CD4-positive, alpha-beta T cell treated with Interleukin-10 for 1 hour (primary cell): Measurements from ENCODE around the gene LRRTM4.

Source experiments
- DNase-seq: peaks from one replicate; pipeline ENCODE4 v3.0.0-alpha.2; 2020

LRRTM4 gene

DNA sequence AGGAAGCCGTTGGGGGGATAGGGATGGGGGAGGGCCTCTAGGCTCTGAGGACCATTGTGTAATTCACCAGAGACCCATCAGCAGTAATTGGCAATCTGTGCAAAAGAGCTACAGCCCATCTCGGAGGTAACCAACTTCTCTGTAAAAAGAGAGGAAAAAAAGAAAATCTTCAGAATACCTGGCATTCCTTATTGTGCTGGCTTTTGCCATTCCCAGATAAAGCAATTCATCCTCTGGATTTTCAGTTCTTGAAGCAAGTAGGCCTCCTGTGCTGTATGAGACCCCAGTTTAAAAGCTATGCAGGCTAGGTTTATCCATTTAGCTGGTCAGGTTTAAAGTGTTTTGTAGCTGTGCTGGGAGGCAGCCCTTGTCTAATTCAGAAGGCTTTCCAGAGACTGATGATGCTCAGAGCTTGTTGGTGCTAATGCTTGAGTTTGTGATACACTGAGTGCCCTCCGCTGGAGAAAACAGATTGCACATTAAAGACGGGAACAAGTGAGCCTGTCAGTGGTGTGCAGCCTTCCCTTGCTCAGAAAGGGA lies at the start of gene LRRTM4:
Gene LRRTM4, minus strand, starts transcription at position 446 of the 540 bp plus-strand sequence.
- DNase-seq: no peak

DNA sequence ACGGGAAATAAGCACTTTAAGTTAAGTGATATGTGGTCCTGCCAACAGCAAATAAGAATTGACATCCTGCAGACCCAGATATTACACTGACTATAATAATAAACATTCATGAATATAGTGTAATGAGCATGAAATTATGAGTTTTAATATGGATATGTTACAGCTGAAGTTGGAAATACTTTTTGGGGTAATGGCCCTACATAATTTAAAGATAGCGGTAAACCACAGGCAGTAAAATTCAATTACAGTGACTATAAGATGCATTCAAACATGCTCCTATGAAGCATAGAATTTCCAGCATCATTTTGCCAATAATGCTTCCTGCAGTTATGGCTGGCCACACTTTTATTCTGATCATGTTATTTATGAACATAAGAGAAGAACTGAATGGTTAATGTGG lies 49.4 kb upstream of the LRRTM4 start:
- no peak for DNase-seq

- no peak for DNase-seq
Observed at GRCh38 chr2:77567723-77568122, 45.5 kb upstream of the LRRTM4 start.

GRCh38 chr2:77566582-77566981 lies 44.4 kb upstream of the LRRTM4 start:
- no peak for DNase-seq

DNA sequence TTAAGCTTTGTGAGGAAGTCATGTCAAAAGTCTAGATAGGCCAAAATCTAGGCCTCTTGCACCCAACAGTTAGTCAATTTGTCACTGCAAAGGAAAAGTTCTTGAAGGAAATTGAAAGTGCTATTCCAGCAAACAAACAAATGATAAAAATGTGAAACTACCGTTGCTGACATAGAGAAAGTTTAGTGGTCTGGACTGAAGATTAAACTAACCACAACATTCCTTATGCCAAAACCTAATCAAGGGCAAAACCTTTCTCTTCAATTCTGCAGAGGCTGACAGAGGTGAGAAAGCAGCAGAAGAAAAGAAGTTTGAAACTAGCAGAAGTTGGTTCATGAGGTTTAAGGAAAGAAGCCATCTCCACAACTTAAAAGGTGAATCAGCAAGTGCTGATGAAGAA lies 44.0 kb upstream of the LRRTM4 start:
- DNase-seq: no peak

- DNase-seq: no peak
Observed at GRCh38 chr2:77552956-77553355, 30.8 kb upstream of the LRRTM4 start.

GRCh38 chr2:77538031-77538430 lies 15.9 kb upstream of the LRRTM4 start:
- DNase-seq: no peak

DNA sequence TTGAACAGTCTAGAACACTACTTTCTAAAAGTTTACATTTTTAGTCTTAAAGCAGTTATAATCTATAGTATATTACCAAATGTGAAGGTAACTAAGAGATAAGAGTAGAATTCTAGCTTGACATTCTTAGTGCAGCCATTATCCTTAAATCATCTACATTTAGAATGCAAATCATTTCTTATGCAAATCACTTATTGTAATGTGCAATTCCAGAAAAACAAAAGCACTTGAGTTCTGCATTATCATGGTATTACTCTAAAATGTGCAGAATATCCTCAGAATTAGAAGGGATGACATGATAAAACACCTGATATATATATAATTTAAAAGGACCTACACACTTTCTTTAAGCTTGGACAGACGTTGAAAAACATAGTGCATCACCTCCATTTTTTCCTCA lies 712 bp upstream of the LRRTM4 start:
- DNase-seq: no peak

- no peak for DNase-seq
Observed at GRCh38 chr2:77521548-77521891, 656 bp downstream of the LRRTM4 start.

DNA sequence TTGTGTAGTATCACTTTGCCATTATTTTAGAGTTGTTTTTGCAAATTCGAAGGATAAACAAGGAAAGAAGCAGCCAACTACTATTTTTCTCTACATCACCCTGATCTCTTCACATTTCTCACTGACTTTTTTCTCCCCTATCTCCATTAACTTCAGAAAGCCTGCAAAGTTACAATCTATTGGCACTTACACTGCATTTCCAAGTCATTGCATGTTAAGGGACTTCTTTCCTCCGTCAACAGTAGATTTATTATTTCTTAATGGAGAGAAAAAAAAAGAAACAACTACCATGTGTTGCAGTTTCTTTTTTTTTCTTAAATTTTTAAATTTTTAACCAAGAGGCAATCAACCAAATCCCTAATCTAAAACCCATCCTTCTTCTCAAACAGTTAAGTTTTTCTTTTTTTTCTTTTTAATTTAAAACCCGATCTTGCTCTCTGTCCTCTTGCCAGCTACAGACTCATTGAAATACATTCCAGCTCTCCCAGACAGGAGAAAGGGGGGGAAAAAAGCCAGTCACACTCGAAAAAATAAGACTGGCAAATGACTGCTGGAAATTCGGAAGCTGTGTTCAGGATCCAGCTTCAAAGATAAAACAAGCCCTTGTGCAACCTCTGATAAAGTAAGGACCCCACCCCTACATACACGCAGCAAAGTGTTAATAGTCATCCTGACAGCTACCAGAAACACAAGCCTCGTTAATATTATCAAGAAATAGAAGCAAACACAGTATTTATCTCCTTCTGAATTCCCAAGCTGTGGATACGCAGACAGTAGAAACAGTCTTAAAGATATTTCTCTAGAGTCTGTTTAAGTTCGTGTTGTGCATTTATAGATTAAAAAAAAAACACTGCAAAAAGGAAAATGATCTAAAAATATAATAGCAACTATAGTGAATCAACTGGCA lies 1.3 kb downstream of the LRRTM4 start:
- no peak for DNase-seq

DNA sequence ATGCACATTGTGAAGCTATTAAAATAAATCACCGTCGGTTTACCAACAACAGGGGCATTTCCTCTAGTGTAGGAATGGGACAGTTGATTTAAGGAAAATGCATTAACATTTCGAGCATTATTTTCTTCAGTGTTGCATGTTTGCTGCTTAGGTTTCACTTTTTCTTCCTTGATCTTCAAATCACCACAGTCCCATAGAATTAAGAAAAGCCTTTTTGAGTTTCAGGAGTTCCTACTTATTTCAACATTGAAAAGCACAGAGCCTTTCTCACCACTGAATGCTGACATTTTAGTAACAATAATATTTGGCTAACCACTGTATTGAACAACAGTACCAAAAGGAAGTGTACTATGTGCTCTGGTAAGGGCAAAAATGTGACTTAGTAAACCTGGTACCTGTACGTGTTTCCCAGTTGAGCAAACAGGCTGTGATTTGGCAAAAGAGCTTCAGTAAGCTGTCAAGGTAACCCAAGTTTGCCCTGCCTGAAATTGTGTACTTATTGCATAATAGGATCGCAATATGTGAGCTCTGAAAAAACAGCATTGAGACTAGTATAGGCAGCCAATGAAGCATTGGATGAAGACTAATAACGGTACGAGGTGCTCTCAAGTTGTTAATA lies 2.2 kb downstream of the LRRTM4 start:
- DNase-seq: no peak

- no peak for DNase-seq
Observed at GRCh38 chr2:77519164-77519887, 2.9 kb downstream of the LRRTM4 start.

DNA sequence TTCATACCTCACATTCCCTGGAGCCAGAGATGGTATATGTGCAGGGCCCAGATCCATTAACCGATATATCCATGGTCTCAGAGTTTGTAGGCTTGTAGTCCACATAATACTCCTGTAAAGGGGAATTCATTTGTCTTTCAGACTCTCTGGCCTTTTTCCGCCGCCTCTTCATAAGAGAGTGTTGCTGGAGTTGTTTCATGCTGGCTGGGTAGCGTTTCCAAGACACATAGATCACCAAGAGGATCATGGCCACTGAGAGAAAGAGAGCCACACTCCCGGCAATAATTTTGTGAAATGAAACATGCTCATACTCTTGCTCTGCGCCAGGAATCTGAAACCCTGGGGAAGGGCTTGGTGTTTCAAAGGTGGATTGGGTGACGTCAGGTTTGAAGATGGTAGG lies 3.9 kb downstream of the LRRTM4 start:
- no peak for DNase-seq

- DNase-seq: no peak
Observed at GRCh38 chr2:77513191-77513590, 9.0 kb downstream of the LRRTM4 start.

- DNase-seq: no peak
Observed at GRCh38 chr2:77512507-77512906, 9.7 kb downstream of the LRRTM4 start.

DNA sequence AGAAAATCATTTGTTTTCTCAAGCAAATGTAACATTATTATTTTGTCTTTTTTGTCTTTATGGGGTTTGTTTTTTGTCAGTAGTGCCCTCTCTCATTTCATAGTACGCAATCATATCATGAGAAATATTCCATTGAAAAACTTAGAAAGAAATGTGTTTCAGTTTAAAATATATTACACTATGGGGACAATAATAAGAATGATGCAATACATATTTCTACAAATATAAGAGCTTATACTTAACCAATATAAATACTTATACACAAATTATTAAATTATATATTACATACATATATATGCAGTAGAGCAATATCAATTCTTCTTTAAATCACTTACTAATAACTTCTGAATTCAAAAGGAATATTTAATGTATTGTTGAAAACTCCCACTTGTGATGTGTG lies 13.7 kb downstream of the LRRTM4 start:
- DNase-seq: no peak

DNA sequence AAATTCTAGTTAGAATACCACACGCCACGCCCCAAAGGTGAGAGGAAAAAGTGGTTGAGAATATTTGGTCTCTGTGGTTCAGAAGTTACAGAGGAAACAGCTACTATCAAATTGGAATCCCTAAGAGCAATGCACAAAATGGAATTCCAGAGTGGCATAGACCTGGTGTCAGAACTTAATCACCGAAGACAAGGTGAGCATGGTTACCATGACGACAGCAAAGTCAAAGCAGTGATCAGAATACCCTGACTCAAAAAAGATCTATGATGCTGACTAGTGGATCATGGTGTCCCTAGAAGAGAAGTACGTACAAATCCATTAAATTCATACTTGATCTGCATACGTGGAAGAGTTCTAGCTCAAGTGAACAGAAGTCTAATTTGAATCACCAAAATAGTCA lies 14.5 kb downstream of the LRRTM4 start:
- no peak for DNase-seq

DNA sequence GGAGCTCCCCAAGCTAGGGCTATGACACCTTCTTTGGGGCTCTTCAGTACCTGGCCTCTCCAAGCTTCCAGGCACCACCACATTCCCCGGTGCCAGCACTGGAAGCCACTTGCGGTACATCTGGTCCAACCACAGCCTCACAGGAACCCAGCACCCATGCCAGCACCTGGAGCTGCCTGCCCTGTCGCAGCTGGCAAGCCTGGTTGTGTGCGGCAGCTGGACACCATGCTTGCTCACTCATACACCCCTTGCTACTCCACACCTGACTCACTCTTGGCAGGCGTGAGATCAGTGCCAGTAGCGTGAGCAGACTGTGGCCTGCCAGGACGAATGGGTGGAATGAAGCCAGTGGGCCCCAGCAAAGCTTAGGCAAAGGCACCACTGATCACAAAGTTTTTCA lies 34.0 kb downstream of the LRRTM4 start:
- DNase-seq: no peak

GRCh38 chr2:77487074-77487803 lies 34.9 kb downstream of the LRRTM4 start:
- DNase-seq: no peak

DNA sequence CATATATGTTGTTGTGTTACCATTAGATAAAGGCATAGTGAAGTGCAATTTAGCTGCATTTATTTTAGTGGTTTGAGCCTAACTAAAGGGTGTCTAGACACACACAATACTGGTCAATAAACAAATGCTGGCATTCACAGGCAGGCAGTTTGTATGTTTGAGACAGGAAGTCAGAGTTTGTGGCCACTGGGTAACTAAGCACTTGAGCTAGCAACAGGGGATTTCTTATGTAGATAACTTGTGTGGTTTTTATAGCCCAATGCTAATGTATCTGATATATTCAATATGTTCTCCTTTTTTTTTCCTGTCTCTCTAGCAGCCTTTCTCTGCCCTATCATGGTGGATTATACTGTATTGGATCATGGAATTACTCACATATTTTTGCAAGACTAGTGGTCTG lies 38.1 kb downstream of the LRRTM4 start:
- no peak for DNase-seq

DNA sequence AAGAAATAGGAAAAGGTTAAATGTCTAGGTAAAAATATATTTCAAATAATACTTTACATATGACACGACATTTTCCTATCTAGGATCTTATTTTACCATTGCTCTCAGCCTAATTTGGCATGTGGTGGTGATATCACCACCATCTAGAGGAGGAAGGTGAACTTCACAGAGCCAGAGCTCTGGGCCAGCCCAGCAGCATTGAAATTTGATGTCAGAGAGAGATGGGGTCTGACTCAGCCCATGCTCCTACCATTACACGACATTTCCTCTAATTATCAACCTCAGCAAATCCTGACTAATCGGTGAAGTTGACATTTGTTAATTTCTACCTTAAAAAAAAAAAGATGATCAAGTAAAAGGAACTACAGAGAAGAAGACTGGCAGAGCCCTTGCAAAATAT lies 42.3 kb downstream of the LRRTM4 start:
- DNase-seq: no peak

DNA sequence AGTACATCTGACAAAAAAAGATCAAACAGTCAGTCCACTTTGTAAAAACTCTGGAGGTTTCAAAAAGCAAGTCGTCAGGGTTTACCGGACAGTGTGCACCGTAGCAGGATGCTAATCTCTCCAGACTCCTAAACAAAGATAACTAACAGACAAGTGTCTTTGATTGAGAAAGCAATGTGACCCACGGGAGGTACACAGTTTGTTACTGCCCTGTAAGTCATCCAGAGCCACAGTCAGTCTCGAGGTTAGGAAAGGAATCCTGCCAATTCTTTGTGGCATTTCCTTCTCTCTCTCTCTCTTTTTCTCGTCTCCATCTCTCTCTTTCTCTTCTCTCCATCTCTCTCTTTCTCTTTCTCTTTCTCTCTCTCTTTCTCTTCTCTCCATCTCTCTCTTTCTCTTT lies 42.8 kb downstream of the LRRTM4 start:
- no peak for DNase-seq

- DNase-seq: no peak
Observed at GRCh38 chr2:77470096-77470495, 52.1 kb downstream of the LRRTM4 start.
